HepG2 (cell line): ENCODE measurements around the gene POLA1. TPM values are rescaled to one million over a fixed set of nuclear protein-coding genes. Genes with fewer than 3 reads are reported as not detected.

Experiments
- ATAC-seq: fragments of 200-7000 bp; cut with Tn5 transposase; 3 replicates; pipeline ENCODE4 v1.9.1; 2020; ENCODE audit warnings: mild to moderate bottlenecking, moderate library complexity
- BruUV-seq: library from RNA; stranded (reverse); fragments of 400-500 nt; replicated peaks from 2 replicates; lab custom pipeline; 2021; lab: Mats Ljungman, UMichigan
- CTCF ChIA-PET: fragments of 300-600 bp; formaldehyde crosslinking; extraction: SDS; loops from one replicate; lab custom pipeline; 2021; ENCODE audit warnings: low total read pairs, inconsistent platforms, low intra/inter-chr PET ratio; lab: Yijun Ruan, JAX
- POLR2A ChIA-PET: fragments of 350-600 bp; sonication (Branson Sonifier 250); formaldehyde crosslinking; loops from one replicate; lab custom pipeline; 2020; ENCODE audit warnings: antibody characterized with exemption, inconsistent platforms; lab: Yijun Ruan, JAX
- DNase-seq: peaks from one replicate; pipeline ENCODE4 v3.0.0-alpha.2; 2015; ENCODE audit warnings: low spot score
- FAIRE-seq: peaks from 3 replicates; lab custom pipeline; 2011; peaks lifted over from hg19 to GRCh38; lab: Jason Lieb, UNC
- H2AFZ ChIP-seq: one replicate; pipeline ENCODE4 v1.6.1; 2011; ENCODE audit warnings: low read length, inconsistent platforms
- H3K27ac ChIP-seq: fragments of 300-600 bp; 3 replicates; pipeline ENCODE4 v1.8.0; 2011; ENCODE audit warnings: mixed run types, mild to moderate bottlenecking, mixed read lengths, low read length, inconsistent platforms; ENCODE audit not compliant: insufficient read depth; ENCODE audit errors: extremely low read length
- H3K27me3 ChIP-seq, 2 experiments: fragments of 200-600 bp in 1 of 2; 2 replicates in 1 of 2; 3 replicates in 1 of 2; pipeline versions ENCODE4 v1.6.0 to v1.8.0; 2011; ENCODE audit warnings: low read length in 2 of 2, mild to moderate bottlenecking in 2 of 2, moderate library complexity in 2 of 2, inconsistent platforms in 1 of 2; ENCODE audit not compliant: insufficient read depth in 2 of 2, control insufficient read depth in 1 of 2
- H3K36me3 ChIP-seq, 2 experiments: fragments of 200-600 bp in 1 of 2; replicated peaks in 1 of 2; 2 replicates in 1 of 2; 3 replicates in 1 of 2; pipeline versions ENCODE4 v1.5.1 to v1.8.0; 2011; ENCODE audit warnings: low read length in 2 of 2, inconsistent platforms in 1 of 2; ENCODE audit not compliant: insufficient read depth in 2 of 2, control insufficient read depth in 1 of 2
- H3K4me1 ChIP-seq: 2 replicates; pipeline ENCODE4 v1.5.1; 2012; ENCODE audit warnings: low read length, inconsistent platforms; ENCODE audit not compliant: insufficient read depth
- H3K4me2 ChIP-seq: 2 replicates; pipeline ENCODE4 v1.6.0; 2011; ENCODE audit warnings: low read depth, low read length, inconsistent platforms
- H3K4me3 ChIP-seq, 3 experiments: fragments of 200-600 bp in 1 of 3; sonication (generic), shearing (Covaris generic) in 1 of 3; replicated peaks in 1 of 3; 2 replicates each; pipeline ENCODE4 v1.5.1; 2011 to 2016; ENCODE audit warnings: low read length in 3 of 3, inconsistent platforms in 2 of 3, low read depth in 2 of 3, mild to moderate bottlenecking in 2 of 3, control low read depth in 1 of 3, mixed read lengths in 1 of 3; ENCODE audit not compliant: insufficient read depth in 1 of 3
- H3K79me2 ChIP-seq: one replicate; pipeline ENCODE4 v1.6.1; 2011; ENCODE audit warnings: low read length, inconsistent platforms; ENCODE audit not compliant: insufficient read depth
- H3K9ac ChIP-seq: 2 replicates; pipeline ENCODE4 v1.6.0; 2011; ENCODE audit warnings: mild to moderate bottlenecking, low read depth, low read length, inconsistent platforms; ENCODE audit not compliant: insufficient read depth
- H3K9me3 ChIP-seq: 2 replicates; pipeline ENCODE4 v1.5.1; 2012; ENCODE audit warnings: mild to moderate bottlenecking, low read length
- H4K20me1 ChIP-seq: 2 replicates; pipeline ENCODE4 v1.6.0; 2011; ENCODE audit warnings: inconsistent platforms, mild to moderate bottlenecking, low read length, moderate library complexity; ENCODE audit not compliant: insufficient read depth
- ARNT ChIP-seq: fragments of 450-650 bp; IDR thresholded peaks from 2 replicates; pipeline ENCODE4 v1.6.1; 2017
- BORCS8-MEF2B ChIP-seq: sonication (generic); formaldehyde crosslinking; IDR thresholded peaks from 2 replicates; pipeline ENCODE4 v1.8.0; 2022; ENCODE audit warnings: mild to moderate bottlenecking, missing genetic modification reagents
- CENPX ChIP-seq: sonication (generic); formaldehyde crosslinking; IDR thresholded peaks from 2 replicates; pipeline ENCODE4 v1.9.0; 2021; ENCODE audit warnings: mild to moderate bottlenecking, missing genetic modification reagents, moderate library complexity
- CREB1 ChIP-seq, 2 experiments: fragments of 450-650 bp in 1 of 2; IDR thresholded peaks; 2 replicates each; pipeline ENCODE4 v1.6.1; 2016 to 2017; ENCODE audit warnings: control low read depth in 1 of 2, mild to moderate bottlenecking in 1 of 2, missing compliant biosample characterization in 1 of 2, missing genetic modification characterization in 1 of 2
- GTF2F1 ChIP-seq: fragments of 150-350 bp; IDR thresholded peaks from 2 replicates; pipeline ENCODE4 v1.6.1; 2014; ENCODE audit warnings: low read length
- HNF4A ChIP-seq: sonication (generic); formaldehyde crosslinking; IDR thresholded peaks from 2 replicates; pipeline ENCODE4 v1.4.0; 2020; ENCODE audit warnings: missing genetic modification reagents
- JUND ChIP-seq: sonication (generic); formaldehyde crosslinking; IDR thresholded peaks from 2 replicates; pipeline ENCODE4 v1.8.0; 2022; ENCODE audit warnings: mild to moderate bottlenecking, missing genetic modification reagents
- NFIB ChIP-seq: sonication (generic); formaldehyde crosslinking; IDR thresholded peaks from 2 replicates; pipeline ENCODE4 v1.9.0; 2021; ENCODE audit warnings: missing genetic modification reagents, mild to moderate bottlenecking, borderline replicate concordance
- PATZ1 ChIP-seq: sonication (generic); formaldehyde crosslinking; IDR thresholded peaks from 2 replicates; pipeline ENCODE4 v1.4.0; 2020; ENCODE audit warnings: missing genetic modification reagents
- SP5 ChIP-seq: IDR thresholded peaks from 2 replicates; pipeline ENCODE4 v1.6.1; 2016; ENCODE audit warnings: low read depth, borderline replicate concordance
- ZBTB20 ChIP-seq: sonication (generic); formaldehyde crosslinking; IDR thresholded peaks from 2 replicates; pipeline ENCODE4 v1.8.1; 2023; ENCODE audit warnings: missing genetic modification reagents, low read depth, mild to moderate bottlenecking, borderline replicate concordance
- ZKSCAN5 ChIP-seq: sonication (generic); formaldehyde crosslinking; IDR thresholded peaks from 2 replicates; pipeline ENCODE4 v1.5.1; 2020; ENCODE audit warnings: mild to moderate bottlenecking, missing genetic modification reagents
- ZNF331 ChIP-seq: sonication (generic); formaldehyde crosslinking; IDR thresholded peaks from 2 replicates; pipeline ENCODE4 v1.4.0; 2020; ENCODE audit warnings: missing genetic modification reagents
- ZNF614 ChIP-seq: IDR thresholded peaks from 2 replicates; pipeline ENCODE4 v1.6.1; 2018; ENCODE audit warnings: missing biosample characterization, missing genetic modification reagents, inconsistent platforms, borderline replicate concordance
- ZNF644 ChIP-seq: IDR thresholded peaks from 2 replicates; pipeline ENCODE4 v1.6.1; 2016; ENCODE audit warnings: low read depth
- ZNF781 ChIP-seq: sonication (generic); formaldehyde crosslinking; IDR thresholded peaks from 2 replicates; pipeline ENCODE4 v1.5.1; 2020; ENCODE audit warnings: borderline replicate concordance, mild to moderate bottlenecking, missing genetic modification reagents; ENCODE audit errors: not compliant biosample characterization
- WGBS: methylation state at CpG from one replicate; pipeline ENCODE4 v1.1.6; 2017; ENCODE audit warnings: low lambda C conversion rate; 5-methylcytosine and 5-hydroxymethylcytosine counted together
- in situ Hi-C: cut with HindIII; loops from 2 replicates; pipeline ENCODE4 v1.10.0; 2017; ENCODE audit warnings: low pct_unique_long_range_greater_than_20kb; ENCODE audit not compliant: extremely low pct_ligation_motif_present
- intact Hi-C: fragments of 100-400 bp; cut with micrococcal nuclease; formaldehyde crosslinking; loops from one replicate; pipeline ENCODE4 v1.10.0; 2022; ENCODE audit not compliant: unreplicated experiment
- polyA plus RNA-seq, 8 experiments: library from polyadenylated mRNA; depleted of rRNA in 3 of 8; stranded (reverse) in 7 of 8; unstranded in 1 of 8; fragments of >200 nt; fragmentation: Illumina TruSeq in 4 of 8; extraction: Trizol in 4 of 8; gene quantifications; 2 replicates each; pipeline versions ENCODE4 v1.2.1 to v1.2.3, GENCODE V29; 2011 to 2016; ENCODE audit warnings: low read depth in 4 of 8, missing spikeins in 1 of 8, mixed read lengths in 1 of 8; ENCODE audit not compliant: insufficient read depth in 1 of 8
- total RNA-seq, 5 experiments: library from RNA; depleted of rRNA; stranded (reverse); fragments of >200 nt; fragmentation: Illumina TruSeq; extraction: Trizol; gene quantifications; 2 replicates each; pipeline ENCODE4 v1.2.3, GENCODE V29; 2016; ENCODE audit warnings: low read depth in 1 of 5
- TF ChIP-seq, protein P1 (sequence below): IDR thresholded peaks from 2 replicates; pipeline ENCODE4 v1.4.0; 2020; ENCODE audit warnings: mild to moderate bottlenecking, missing genetic modification reagents

The POLA1 gene
- total and polyA plus RNA-seq, 2 of the 13 experiments (the other 11 are each of a cell fraction or from before 2014, with no cell fraction given): 3.3 to 26.5 TPM

DNA sequence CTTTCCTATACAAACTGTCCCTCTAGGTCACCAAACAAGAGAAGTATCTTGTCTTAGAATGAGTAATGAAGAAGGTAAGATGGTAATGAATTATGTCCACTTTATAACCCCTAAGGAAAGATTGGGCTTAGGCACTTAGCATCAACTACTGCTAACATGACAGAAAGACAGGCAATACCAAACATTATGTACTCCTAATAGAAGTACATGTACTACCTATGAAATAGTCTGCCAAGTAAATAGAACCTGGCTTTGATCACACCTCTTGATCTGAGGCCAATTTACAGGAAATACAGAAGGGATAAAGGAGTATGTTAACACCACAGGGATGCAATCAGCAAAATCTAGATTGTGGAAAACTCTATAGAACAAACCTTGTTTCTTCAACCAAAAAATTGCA is 32.4 kb upstream of the POLA1 start (continued):
- TF ChIP-seq, protein P1, sequence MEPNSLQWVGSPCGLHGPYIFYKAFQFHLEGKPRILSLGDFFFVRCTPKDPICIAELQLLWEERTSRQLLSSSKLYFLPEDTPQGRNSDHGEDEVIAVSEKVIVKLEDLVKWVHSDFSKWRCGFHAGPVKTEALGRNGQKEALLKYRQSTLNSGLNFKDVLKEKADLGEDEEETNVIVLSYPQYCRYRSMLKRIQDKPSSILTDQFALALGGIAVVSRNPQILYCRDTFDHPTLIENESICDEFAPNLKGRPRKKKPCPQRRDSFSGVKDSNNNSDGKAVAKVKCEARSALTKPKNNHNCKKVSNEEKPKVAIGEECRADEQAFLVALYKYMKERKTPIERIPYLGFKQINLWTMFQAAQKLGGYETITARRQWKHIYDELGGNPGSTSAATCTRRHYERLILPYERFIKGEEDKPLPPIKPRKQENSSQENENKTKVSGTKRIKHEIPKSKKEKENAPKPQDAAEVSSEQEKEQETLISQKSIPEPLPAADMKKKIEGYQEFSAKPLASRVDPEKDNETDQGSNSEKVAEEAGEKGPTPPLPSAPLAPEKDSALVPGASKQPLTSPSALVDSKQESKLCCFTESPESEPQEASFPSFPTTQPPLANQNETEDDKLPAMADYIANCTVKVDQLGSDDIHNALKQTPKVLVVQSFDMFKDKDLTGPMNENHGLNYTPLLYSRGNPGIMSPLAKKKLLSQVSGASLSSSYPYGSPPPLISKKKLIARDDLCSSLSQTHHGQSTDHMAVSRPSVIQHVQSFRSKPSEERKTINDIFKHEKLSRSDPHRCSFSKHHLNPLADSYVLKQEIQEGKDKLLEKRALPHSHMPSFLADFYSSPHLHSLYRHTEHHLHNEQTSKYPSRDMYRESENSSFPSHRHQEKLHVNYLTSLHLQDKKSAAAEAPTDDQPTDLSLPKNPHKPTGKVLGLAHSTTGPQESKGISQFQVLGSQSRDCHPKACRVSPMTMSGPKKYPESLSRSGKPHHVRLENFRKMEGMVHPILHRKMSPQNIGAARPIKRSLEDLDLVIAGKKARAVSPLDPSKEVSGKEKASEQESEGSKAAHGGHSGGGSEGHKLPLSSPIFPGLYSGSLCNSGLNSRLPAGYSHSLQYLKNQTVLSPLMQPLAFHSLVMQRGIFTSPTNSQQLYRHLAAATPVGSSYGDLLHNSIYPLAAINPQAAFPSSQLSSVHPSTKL (CRISPR knock-in tag): no peak
- no peak for TF ChIP-seq ZNF614 (CRISPR knock-in tag)
- no peak for TF ChIP-seq GTF2F1
- TF ChIP-seq JUND (CRISPR knock-in tag): no peak
- TF ChIP-seq CENPX (CRISPR knock-in tag): no peak
- TF ChIP-seq, all 625 proteins: peak for 0

- H3K27me3 ChIP-seq: no peaks in the 10 kb centered on the region
- H3K9me3 ChIP-seq: no peaks in the 10 kb centered on the region
- peak overlapping the region; percentile 70 for H3K4me2 ChIP-seq
- BruUV-seq: no TSS peak
- in situ Hi-C loops (no loop called here), intact Hi-C loops (loop anchor here (5.0 kb wide), 1 partner anchor 40 kb away; no protein-coding TSS in a partner anchor)
- ATAC-seq: peak; percentile 94
- no peaks in the 10 kb centered on the region for H3K36me3 ChIP-seq
- CTCF ChIA-PET: no interaction called here
- peak; percentile 75 for DNase-seq
- peak; percentile 98 for FAIRE-seq
- no peaks in the 10 kb centered on the region for H3K79me2 ChIP-seq
- no peaks in the 10 kb centered on the region for H4K20me1 ChIP-seq
- H3K4me1 ChIP-seq: peaks cover 44% of the 10 kb centered on the region
- 0 out of 2 replicates have a peak overlapping the region, but pooled peaks have one; percentile 8 for H3K9ac ChIP-seq
- peak overlapping the region; percentile 44 for H3K27ac ChIP-seq
- H2AFZ ChIP-seq: peak overlapping the region; percentile 12
- POLR2A ChIA-PET: interaction anchor here (0.8 to 1.5 kb wide), 3 partner anchors 10 to 43 kb away, joined by 3 to 4 read pairs (median 3); no protein-coding TSS in a partner anchor
- no CpG with 5 or more reads among the region's 4 CpGs for WGBS
- H3K4me3 ChIP-seq: peak overlapping the region in 1 of 3 experiments; percentile 20; a peak in 1 of 6 replicates
- TF ChIP-seq ARNT (no peak), ZNF331 (CRISPR knock-in tag) (0 out of 2 replicates have a peak, but pooled peaks have one; percentile 21), NFIB (CRISPR knock-in tag) (no peak), ZNF644 (CRISPR knock-in tag) (peak; percentile 16; the same call in 1 of the 2 replicates), PATZ1 (CRISPR knock-in tag) (peak; percentile 41; the same call in 1 of the 2 replicates), BORCS8-MEF2B (CRISPR knock-in tag) (no peak), CREB1 (IDR thresholded peaks at IDR 0.05) (no peak), CREB1 (CRISPR knock-in tag; IDR thresholded peaks at IDR 0.05) (no peak), SP5 (CRISPR knock-in tag) (peak; percentile 43; the same call in 1 of the 2 replicates), HNF4A (CRISPR knock-in tag) (0 out of 2 replicates have a peak, but pooled peaks have one; percentile 33), ZKSCAN5 (CRISPR knock-in tag) (0 out of 2 replicates have a peak, but pooled peaks have one; percentile 64), ZBTB20 (no peak), ZNF781 (CRISPR knock-in tag) (no peak)
Measured at GRCh38 chrX:24662352-24662751, 31.4 kb upstream of the POLA1 start.
